KMS-11 (cell line): ENCODE data around the gene GLDC.

Source experiments
- H2AFZ ChIP-seq: fragments of 200-600 bp; sonication (generic); 2 replicates; pipeline ENCODE4 v1.6.1; 2016; ENCODE audit warnings: antibody characterized with exemption, mixed run types, low read depth
- H3K27ac ChIP-seq: fragments of 200-600 bp; sonication (generic); 2 replicates; pipeline ENCODE4 v1.6.1; 2016; ENCODE audit warnings: mild to moderate bottlenecking, mixed run types
- H3K27me3 ChIP-seq: fragments of 200-600 bp; sonication (generic); 2 replicates; pipeline ENCODE4 v1.6.1; 2017; ENCODE audit warnings: mild to moderate bottlenecking, low read depth, mixed run types, moderate library complexity; ENCODE audit not compliant: insufficient read depth
- H3K36me3 ChIP-seq: fragments of 200-600 bp; sonication (generic); 2 replicates; pipeline ENCODE4 v1.6.1; 2017; ENCODE audit warnings: mild to moderate bottlenecking, mixed run types; ENCODE audit not compliant: insufficient read depth
- H3K4me1 ChIP-seq: fragments of 200-600 bp; sonication (generic); 2 replicates; pipeline ENCODE4 v1.6.1; 2016; ENCODE audit warnings: mild to moderate bottlenecking, low read depth, mixed run types; ENCODE audit not compliant: poor library complexity, severe bottlenecking
- H3K4me2 ChIP-seq: fragments of 200-600 bp; sonication (generic); 2 replicates; pipeline ENCODE4 v1.7.0; 2016; ENCODE audit warnings: mild to moderate bottlenecking, mixed run types
- H3K4me3 ChIP-seq: fragments of 200-600 bp; sonication (generic); IDR thresholded peaks from 2 replicates; pipeline ENCODE4 v1.6.1; 2017; ENCODE audit warnings: low read depth, low read length, mixed read lengths; ENCODE audit not compliant: insufficient read depth
- H3K79me2 ChIP-seq: fragments of 200-600 bp; sonication (generic); 2 replicates; pipeline ENCODE4 v1.6.1; 2016; ENCODE audit warnings: low read depth, mixed run types; ENCODE audit not compliant: insufficient read depth
- H3K9ac ChIP-seq: fragments of 200-600 bp; sonication (generic); 2 replicates; pipeline ENCODE4 v1.6.1; 2016; ENCODE audit warnings: mild to moderate bottlenecking, mixed run types
- H4K20me1 ChIP-seq: fragments of 200-600 bp; sonication (generic); 2 replicates; pipeline ENCODE4 v1.6.1; 2016; ENCODE audit warnings: mild to moderate bottlenecking, mixed run types; ENCODE audit not compliant: insufficient read depth
- TF ChIP-seq, protein P1 (sequence below): fragments of 200-600 bp; sonication (generic); conservative IDR thresholded peaks from 2 replicates; pipeline ENCODE4 v1.6.1; 2017; ENCODE audit warnings: low read depth, mild to moderate bottlenecking, antibody characterized with exemption, low read length, moderate library complexity, mixed read lengths

The GLDC gene

GRCh38 chr9:6681147-6681956, 35.8 kb upstream of the GLDC start:
- peak overlapping the region; percentile 65; the same call in 1 of the 2 replicates for H3K4me2 ChIP-seq
- peak overlapping the region; percentile 97 for H3K9ac ChIP-seq
- H3K4me3 ChIP-seq: peak overlapping the region; percentile 25
- no peaks in the 10 kb centered on the region for H3K27me3 ChIP-seq
- TF ChIP-seq, protein P1, sequence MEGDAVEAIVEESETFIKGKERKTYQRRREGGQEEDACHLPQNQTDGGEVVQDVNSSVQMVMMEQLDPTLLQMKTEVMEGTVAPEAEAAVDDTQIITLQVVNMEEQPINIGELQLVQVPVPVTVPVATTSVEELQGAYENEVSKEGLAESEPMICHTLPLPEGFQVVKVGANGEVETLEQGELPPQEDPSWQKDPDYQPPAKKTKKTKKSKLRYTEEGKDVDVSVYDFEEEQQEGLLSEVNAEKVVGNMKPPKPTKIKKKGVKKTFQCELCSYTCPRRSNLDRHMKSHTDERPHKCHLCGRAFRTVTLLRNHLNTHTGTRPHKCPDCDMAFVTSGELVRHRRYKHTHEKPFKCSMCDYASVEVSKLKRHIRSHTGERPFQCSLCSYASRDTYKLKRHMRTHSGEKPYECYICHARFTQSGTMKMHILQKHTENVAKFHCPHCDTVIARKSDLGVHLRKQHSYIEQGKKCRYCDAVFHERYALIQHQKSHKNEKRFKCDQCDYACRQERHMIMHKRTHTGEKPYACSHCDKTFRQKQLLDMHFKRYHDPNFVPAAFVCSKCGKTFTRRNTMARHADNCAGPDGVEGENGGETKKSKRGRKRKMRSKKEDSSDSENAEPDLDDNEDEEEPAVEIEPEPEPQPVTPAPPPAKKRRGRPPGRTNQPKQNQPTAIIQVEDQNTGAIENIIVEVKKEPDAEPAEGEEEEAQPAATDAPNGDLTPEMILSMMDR: no peak
- H3K4me1 ChIP-seq: peaks cover 19% of the 10 kb centered on the region
- H3K79me2 ChIP-seq: peaks cover 7% of the 10 kb centered on the region; the same call in 1 of the 2 replicates
- H3K27ac ChIP-seq: peak overlapping the region; percentile 98
- H4K20me1 ChIP-seq: no peaks in the 10 kb centered on the region
- no peaks in the 10 kb centered on the region for H3K36me3 ChIP-seq
- H2AFZ ChIP-seq: peak overlapping the region; percentile 65

- peak overlapping the region; percentile 65 for H2AFZ ChIP-seq
- peak overlapping the region; percentile 25 for H3K4me3 ChIP-seq
- peaks cover 7% of the 10 kb centered on the region; the same call in 1 of the 2 replicates for H3K79me2 ChIP-seq
- peaks cover 16% of the 10 kb centered on the region for H3K4me1 ChIP-seq
- TF ChIP-seq, protein P1: no peak
- H3K27me3 ChIP-seq: no peaks in the 10 kb centered on the region
- H3K36me3 ChIP-seq: no peaks in the 10 kb centered on the region
- H4K20me1 ChIP-seq: no peaks in the 10 kb centered on the region
- H3K27ac ChIP-seq: peak overlapping the region; percentile 98
- H3K4me2 ChIP-seq: peak overlapping the region; percentile 61
- peak overlapping the region; percentile 97 for H3K9ac ChIP-seq
Observed at GRCh38 chr9:6680797-6681146, 35.2 kb upstream of the GLDC start.

GRCh38 chr9:6677803-6678202, 32.3 kb upstream of the GLDC start:
- H3K9ac ChIP-seq: no peak overlapping the region
- no peaks in the 10 kb centered on the region for H3K36me3 ChIP-seq
- H3K79me2 ChIP-seq: peaks cover 3% of the 10 kb centered on the region; the same call in 1 of the 2 replicates
- peaks cover 27% of the 10 kb centered on the region for H3K4me1 ChIP-seq
- no peak overlapping the region for H2AFZ ChIP-seq
- no peaks in the 10 kb centered on the region for H3K27me3 ChIP-seq
- TF ChIP-seq, protein P1: no peak
- H3K27ac ChIP-seq: no peak overlapping the region
- no peaks in the 10 kb centered on the region for H4K20me1 ChIP-seq
- H3K4me2 ChIP-seq: no peak overlapping the region
- no peak overlapping the region for H3K4me3 ChIP-seq

GRCh38 chr9:6676254-6676921, 30.9 kb upstream of the GLDC start:
- Histone ChIP-seq H3K4me3 (no peak overlapping the region), H3K9ac (no peak overlapping the region), H2AFZ (no peak overlapping the region), H4K20me1 (no peaks in the 10 kb centered on the region), H3K27me3 (no peaks in the 10 kb centered on the region), H3K4me1 (peaks cover 40% of the 10 kb centered on the region), H3K36me3 (no peaks in the 10 kb centered on the region), H3K4me2 (no peak overlapping the region), H3K79me2 (no peaks in the 10 kb centered on the region), H3K27ac (no peak overlapping the region)
- TF ChIP-seq, protein P1: no peak
